COLO668 (cell line): ENCODE data around the gene MX2.

Experiments used
- DNase-seq: peaks from one replicate; lab custom pipeline; 2025; ENCODE audit not compliant: unreplicated experiment; lab: John Stamatoyannopoulos, UW

The MX2 gene

GRCh38 chr21:41432562-41433460 lies 71.0 kb downstream of the MX2 start:
- no peak for DNase-seq

- DNase-seq = no peak
Measured at GRCh38 chr21:41433566-41433965, 71.7 kb downstream of the MX2 start.

- DNase-seq = no peak
Measured at GRCh38 chr21:41435706-41436105, 73.9 kb downstream of the MX2 start.

GRCh38 chr21:41437729-41438128 lies 75.9 kb downstream of the MX2 start:
- DNase-seq = no peak

DNA sequence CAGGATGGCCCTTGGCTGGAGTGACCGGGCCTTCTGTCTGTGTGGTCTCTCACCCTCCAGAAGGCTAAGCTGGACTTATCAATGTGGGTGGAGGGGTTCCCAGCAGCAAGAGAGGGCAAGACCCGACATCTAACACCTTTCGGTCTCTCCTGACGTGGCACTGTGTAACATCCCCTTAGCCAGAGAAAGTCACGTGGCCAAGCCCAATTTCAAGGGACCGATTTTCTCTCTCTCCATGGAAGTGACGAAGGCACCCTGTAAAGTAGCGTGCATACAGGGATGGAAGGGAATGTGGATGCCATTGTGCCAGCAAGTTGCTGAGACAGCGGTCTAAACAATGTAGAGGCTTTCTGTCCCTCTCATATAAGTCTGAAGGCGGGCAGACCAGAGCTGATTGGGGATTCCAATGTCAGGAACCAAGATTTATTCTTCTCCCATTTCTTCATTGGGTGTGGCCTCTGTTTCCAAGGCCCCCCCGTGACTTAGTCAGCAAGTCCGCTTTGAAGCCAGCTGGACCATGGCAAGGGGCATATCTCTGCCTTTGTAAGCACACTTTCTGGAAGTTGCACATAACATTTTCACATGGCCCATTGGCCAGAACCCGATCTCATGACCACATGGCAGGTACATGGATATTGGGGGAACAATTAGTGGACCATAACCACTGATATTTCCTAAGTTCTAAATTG lies 76.7 kb downstream of the MX2 start:
- no peak for DNase-seq

DNA sequence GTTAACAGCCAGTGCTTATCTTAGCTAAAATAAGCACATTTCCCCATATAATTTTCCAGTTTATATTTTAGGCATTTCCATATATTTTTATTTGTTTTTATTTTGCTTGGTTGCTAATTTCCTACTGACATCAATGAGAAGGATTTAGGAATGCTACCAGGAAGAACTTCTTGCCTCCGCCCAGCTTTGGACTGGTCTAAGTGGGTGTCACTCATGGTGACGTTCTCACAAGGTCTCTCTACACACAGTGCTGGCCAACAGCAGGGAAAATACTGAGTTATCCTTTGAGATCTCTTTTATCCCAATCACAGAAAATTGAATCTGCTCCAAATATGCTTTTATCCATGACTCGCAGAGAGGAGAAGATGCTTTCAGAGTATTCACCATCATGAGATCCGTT lies 77.4 kb downstream of the MX2 start:
- DNase-seq = no peak

DNA sequence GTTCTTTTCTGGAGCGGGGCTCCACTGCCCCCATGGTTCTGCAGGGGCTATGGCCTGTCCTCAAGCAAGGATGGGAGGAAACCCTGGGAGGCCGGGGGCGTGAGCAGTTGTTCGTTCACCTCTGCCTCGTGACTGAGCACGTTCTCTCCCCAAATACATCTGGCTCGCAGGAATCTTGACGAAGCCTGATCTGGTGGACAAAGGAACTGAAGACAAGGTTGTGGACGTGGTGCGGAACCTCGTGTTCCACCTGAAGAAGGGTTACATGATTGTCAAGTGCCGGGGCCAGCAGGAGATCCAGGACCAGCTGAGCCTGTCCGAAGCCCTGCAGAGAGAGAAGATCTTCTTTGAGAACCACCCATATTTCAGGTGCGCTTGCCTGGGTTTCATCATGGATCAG lies 79.7 kb downstream of the MX2 start:
- DNase-seq = no peak

- DNase-seq = no peak
Measured at GRCh38 chr21:41442481-41443186, 80.8 kb downstream of the MX2 start.

DNA sequence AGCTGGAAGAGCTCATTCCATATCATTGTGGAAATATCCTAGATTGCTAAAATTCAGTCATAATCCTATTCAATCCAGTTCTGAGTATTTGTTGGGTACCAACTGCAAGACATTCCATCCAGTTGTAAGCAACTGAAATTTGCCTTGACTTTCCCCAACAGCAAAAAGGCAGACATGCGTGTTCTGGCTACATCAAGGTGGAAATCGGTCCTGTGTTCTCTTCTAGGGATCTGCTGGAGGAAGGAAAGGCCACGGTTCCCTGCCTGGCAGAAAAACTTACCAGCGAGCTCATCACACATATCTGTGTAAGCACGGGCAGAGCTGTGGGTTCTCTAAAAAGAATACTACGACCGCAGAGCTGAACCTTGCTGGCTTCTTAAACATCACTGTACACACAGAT lies 81.7 kb downstream of the MX2 start:
- no peak for DNase-seq

- no peak for DNase-seq
Measured at GRCh38 chr21:41444703-41445464, 83.1 kb downstream of the MX2 start.

GRCh38 chr21:41445465-41445862 lies 83.6 kb downstream of the MX2 start:
- DNase-seq = no peak

GRCh38 chr21:41446586-41446985 lies 84.8 kb downstream of the MX2 start:
- DNase-seq = no peak

DNA sequence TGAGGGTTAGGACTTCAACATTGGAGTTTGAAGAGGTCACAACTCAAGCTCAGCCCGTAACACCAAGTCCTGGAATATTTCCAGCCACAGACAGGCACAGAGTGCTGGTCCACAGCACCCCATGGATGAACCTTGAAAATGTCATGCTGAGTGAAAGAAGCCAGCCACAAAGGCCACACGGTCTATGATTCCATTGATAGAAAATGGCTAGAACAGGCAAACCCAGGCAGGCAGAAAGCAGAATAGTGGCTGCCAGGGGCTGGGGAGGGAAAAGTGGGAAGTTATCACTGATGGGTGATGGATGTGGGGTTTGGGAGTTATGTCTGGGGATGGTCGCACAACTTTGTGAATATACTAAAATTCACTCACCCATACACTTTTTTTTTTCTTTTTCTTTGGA lies 85.5 kb downstream of the MX2 start:
- DNase-seq = no peak

DNA sequence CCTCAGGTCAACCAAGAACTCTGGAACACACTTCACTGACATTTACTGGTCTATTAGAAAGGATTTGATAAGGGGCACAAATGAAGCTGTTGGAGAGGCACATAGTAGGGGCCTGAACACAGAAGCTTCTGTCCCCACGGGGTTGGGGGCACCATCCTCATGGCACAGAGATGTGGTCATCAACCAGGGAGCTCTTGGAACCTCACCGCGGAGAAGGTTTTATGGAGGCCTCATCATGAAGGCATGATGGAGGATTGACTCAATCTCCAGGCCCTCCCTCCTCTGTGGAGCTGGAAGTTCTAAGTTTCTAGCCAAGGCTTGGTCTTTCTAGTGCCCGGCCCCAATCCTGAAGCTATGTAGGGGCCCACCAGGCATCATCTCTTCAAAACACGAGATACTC lies 87.8 kb downstream of the MX2 start:
- DNase-seq = no peak

GRCh38 chr21:41451753-41452676 lies 90.2 kb downstream of the MX2 start:
- DNase-seq = no peak

GRCh38 chr21:41453198-41453597 lies 91.4 kb downstream of the MX2 start:
- DNase-seq = no peak

GRCh38 chr21:41453761-41454160 lies 91.9 kb downstream of the MX2 start:
- DNase-seq = no peak

DNA sequence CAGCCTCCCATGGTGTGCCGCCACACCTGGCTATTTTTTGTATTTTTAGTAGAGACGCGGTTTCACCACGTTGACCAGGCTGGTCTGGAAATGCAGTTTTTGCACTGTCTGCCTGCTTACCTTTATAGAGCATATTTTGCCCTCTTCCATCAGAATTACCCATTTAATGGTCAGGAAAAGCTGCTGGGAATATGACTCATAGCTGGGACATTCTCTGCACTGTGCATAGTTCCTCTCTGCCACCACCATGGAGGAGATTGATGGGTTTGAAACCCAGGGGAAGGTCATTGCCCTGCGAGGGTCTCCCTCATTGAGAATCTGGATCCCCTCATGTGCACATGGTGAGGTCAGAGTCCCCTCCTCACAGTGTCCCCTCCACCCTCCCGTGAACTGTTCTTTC lies 96.3 kb downstream of the MX2 start:
- no peak for DNase-seq

- DNase-seq = no peak
Measured at GRCh38 chr21:41458559-41458958, 96.7 kb downstream of the MX2 start.
